NCI-H2227 treated with DMSO at 0.1 percent for 48 hours (cell line): ENCODE results near the gene FAM20C.

Experiments used
- DNase-seq: peaks from one replicate; lab custom pipeline; 2025; lab: John Stamatoyannopoulos, UW

Gene FAM20C

DNA sequence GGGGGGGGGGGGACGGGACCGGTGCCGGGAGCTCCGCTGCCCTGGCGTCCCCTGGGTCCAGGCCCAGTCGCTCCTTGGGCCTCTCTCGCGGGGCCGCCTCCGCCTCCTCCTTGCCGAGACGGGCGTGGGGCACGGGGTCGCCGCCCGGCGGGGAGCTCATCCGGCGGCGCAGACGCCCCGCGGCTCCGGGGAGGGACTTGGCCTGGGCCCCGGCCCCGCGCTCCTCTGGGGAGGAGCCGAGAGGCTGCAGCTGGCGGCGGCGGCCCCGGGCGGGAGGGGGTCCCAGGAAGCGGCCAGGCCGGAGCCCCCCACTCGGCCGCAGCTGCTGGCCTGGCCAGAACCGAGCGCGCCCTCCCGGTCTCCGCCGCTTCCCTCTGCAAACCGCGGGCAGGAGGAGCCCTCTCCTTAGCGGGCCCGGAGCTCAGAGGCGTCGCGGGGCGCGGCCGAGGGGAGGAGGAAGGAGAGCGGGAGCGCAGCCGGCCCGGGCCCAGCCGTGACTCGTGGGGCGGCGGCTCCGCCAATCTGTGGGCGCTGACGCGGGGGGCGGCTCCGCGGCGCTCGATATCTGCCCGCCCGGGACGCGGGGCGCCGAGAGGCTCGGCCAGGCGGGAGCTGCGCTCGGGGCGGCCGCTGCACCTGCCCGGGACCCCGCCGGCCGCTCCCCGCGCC is at the start of gene FAM20C:
TSS of gene FAM20C (plus strand) at position 591 of the 669 bp plus-strand sequence. CDS start 629 bp downstream, outside the sequence.
- DNase-seq, result peak; percentile 43

DNA sequence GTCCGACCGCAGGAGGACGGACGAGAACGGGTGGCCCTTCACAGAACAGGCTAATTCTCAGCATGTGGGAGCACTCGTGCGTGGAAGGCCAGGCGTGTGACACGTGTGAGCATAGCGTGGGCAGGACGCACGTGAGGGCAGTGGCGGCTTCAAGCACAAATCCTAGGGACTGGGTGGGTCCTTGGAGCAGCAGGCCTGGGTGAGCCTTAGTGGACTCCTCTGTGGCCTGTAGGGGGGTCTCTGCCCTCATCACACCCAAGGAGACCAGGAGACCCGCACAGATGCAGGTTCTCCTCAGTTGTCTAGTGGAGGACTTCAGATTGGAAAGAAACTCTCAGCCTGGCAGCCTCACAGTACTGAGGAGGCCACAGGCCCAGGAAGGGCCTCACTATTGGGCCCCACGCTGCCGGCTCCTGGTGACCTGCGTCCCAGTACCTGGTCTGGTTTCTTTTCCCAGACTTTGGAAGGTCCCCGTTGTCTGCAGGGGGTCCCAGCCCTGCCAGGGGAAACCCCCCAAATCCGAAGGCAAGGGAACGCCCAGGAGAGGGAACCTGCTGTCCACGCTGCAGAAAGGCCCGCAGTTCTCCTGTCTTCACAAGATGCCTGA is 49.1 kb upstream of the FAM20C start:
- DNase-seq, result no peak

DNA sequence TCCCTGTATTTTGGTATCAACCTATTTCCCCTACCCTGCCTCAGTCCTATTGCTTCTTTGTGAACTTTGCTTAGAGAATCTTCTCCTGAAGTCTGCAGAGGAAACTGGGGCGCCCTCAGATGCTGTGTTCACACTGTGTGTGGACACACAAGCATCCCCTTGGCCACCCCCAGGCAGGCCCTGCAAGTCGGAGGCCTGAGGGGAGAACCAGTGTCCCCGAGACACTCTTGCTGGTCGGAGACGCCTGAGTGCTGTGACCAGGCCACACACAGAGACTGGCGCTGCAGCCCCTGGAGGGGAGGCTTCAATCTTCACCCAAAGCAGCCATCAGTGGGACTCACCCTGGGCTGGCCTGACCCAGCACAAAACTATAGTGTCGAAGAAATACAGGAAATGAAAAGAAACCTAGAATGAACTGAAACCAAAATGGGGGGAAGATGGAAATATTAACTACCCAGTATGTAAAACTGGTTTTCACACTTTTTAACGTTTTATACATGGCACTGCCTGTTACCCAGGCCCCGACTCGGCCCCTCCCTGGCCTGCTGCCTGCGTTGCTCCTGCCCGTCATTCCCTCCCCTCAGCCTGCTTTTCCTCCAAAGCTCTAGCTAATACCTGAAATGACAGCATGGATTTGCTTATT is 48.4 kb upstream of the FAM20C start:
- no peak for DNase-seq

DNA sequence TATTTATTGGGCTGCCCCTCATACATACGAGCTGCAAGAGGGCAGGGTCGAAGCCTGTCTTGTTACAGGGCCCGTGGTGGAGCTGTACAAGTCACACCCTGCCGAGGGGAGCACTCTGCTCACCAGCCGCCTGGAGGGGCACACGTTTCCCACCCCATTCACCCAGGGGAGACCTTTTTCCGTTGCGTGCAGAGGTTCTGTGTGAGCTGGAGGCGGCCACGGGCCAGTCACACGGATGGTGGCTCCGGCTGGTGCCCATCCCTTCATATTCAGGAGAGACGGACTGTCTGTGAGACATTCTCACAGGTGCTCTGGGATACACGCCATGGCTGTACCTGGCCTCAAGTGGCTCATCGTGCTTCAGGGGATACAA is 47.9 kb upstream of the FAM20C start:
- DNase-seq, result no peak

DNA sequence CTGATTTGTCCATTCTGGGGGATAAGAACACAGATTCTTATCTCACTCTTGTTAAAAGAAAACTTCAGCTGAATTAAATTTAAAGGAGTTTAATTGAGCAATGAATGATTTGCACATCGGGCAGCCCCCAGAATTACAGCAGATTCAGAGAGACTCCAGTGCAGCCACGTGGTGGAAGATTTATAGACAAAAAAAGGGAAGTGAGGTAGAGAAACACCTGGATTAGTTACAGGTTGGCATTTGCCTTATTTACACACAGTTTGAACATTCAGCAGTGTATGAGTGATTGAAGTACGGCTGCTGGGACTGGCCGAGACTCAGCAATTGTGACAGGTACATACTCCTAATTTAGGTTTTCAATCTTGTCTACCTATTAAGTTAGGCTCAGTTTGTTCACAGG is 46.5 kb upstream of the FAM20C start:
- no peak for DNase-seq

DNA sequence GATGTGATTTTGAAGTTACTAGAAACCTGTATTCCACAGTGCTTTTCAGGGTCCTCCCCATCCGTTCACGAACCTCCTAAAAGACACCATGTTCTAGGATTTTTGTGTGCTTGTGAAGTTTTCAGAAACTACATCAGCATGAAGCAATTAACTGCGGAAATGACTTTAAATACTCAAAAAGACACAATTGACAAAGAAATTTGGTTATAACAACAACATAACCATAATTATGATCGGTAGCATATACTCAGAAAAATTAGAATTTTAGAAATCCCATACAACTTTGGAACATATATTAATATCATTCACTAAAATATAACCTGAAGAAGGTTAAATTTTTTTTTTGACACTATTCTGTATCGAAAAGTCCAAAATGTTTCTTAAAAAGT is 43.8 kb upstream of the FAM20C start:
- DNase-seq, result no peak

DNA sequence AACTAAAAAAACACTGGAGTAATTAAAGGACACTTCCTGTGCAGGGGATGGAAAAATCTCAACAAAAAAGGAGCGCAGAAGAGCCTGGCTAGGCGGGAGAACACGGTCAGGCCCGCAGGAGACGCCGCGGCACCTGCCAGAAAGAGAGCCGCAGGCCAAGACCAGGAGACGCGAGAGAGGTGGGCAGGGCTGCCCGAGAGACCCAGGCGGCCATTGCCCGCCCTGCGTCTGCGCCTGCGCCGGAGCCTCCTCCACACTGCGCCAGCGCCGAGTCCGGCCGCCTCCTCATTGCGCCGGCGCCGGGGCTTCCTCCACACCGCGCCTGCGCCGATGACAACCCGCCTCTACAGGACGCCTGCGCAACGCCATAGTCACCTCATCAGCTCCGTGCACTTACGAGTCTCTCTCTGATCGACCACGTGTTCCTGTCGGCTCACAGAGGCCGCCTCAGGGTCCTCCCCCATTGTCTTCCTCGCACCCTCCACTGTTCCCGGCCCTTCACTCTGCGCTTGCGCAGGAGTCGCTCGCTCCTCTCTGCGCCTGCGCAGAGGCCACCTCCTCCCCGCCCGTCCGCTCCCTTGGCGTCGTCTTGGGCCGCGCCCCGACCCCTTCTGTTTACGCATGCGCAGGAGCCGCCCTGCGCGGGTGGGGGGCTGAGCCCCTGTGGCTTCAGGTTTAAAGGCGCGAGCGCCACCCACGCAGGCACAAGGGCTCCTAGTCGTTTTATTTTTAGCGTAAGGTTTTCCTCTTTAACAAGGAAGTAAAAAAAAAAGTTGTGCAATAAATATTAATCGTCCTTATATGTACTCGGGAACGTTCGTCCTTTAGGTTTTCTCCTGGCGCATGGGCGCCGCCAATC is 43.2 kb upstream of the FAM20C start:
- DNase-seq, result peak; percentile 95

DNA sequence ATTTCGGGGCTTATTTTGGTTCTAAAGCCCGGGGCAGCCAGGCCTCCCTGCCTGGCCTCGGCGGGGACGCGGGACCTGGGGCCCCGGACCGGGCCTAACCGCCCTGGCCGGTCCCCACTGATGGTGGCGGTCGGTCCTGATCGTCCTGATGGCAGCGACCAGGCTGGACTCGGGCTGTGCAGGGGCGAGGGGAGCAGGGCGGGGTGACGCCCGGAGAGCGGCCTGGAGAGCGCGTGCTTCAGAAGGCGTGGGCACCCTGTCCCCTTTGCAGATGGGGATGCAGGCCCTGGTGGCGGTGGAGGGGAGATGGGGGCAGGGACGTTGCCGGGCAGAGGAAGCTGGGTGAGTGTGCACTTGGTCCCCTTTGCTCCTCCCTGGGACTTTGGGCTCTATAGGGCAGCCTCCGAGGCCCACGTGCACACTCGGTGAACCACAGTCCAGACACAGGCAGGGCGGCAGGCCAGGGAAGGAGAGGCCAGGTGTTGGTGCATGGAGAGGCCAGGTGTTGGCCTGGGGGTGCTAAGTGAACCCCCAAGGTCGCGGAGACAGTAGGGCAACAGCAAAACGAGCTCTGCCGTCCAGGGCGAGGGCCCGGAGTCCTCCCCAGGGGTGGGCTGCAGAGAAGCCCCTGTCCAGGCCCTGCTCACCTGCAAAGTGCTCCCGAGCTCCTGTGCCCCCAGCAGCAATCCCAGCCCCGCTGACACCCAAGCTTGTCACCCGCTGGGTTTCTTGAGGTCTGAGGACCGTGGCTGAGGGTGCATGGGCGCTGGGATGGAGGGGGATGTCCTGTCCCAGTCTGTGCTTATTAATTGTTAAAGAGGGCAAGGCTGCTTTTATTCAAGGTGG is 42.4 kb upstream of the FAM20C start:
- no peak for DNase-seq

DNA sequence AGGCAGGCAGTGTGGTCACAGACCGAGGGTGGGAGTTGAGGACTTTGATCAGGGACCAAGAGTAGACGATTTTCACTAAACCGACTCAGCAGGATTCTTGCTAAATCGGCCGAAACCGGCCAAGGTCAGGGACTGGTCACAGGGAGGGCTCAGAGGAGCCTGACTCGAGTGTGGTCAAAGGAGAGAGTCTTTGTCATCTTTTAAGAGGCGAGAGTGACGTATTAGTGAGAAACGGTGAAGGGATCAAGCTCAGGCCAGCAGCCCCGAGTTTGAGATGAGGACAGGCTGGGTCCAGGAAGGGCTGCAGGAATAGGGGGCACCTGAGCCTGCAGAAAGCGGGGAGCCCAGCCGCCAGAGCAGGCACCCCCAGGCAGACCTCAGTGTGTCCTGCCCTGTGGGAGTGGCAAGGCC is 41.6 kb upstream of the FAM20C start:
- DNase-seq, result no peak

DNA sequence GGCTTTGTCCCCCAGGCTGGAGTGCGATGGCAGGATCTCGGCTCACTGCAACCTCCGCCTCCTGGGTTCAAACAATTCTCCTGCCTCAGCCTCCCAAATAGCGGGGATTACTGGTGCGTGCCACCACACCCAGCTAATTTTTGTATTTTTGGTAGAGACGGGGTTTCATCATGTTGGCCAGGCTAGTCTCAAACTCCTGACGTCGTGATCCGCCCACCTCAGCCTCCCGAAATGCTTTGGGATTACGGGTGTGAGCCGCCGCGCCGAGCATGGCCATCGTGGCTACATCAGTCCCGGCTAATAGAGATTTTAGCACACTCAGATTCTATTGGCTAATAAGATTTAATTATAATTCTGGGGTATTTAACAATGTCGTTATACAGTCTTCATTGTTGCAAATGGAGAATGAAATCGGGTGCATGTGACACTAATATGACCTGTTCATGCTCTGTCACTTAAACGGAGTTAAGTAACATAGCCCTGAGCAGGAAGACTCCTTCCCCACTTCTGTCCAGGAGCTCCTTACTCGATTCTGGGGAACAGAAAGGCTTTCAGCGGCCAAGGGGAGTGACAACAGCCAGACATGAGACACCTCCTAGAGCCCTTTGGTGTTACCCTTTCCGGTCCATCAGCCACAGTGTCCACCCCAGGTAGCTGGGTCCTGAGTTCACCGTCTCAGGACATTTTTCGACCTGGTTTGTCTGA is 40.9 kb upstream of the FAM20C start:
- DNase-seq, result no peak

DNA sequence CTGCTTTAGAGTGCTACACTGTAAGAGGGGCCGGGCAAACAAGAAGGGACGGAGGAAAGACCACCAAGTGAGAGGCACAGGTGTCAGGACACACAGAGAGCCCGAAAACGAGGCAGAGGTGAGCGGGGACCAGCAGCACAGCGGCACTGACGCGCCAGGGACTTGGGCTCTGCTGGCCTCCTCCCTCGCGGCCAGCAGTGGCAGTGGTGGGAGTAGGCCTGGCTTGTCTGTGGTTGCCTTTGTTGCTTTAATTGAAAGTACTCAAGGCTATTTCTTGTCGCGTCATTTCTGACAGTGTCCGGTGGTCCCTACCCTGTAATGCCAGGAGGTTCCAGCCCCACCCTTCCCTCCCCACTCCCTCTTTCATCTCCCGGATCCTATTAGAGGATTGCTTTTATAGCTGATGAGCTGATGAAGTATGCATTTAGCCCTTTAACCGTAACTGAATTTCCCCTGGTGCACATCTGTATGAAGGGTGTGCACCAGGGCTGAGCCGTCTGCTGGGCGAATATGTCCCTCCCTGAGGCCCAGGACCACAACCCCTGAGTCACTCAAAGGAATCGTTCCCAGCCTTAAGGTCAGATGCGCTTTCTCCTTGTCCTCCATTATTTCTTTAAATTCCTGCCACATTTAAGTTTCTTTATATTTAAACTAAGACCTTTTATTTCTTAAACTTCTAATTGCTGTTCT is 39.5 kb upstream of the FAM20C start:
- no peak for DNase-seq

DNA sequence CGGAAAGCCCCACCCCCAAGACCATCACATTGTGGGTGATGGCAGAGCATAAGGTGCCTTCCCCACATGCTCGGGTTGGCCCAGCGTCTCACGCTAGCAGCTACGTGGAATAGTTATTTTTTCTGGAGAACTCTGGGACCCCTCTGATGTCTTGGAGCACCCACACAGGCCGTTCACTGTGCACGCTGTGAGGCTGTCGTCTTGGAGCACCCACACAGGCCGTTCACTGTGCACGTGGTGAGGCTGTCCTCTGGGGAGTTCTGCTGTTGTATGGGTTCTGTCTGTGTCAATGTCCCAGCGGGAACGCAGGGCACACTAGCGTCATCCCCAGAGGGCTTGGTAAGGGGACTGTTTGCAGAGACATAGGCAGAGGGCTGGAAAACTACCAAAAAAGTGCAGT is 38.8 kb upstream of the FAM20C start:
- no peak for DNase-seq

DNA sequence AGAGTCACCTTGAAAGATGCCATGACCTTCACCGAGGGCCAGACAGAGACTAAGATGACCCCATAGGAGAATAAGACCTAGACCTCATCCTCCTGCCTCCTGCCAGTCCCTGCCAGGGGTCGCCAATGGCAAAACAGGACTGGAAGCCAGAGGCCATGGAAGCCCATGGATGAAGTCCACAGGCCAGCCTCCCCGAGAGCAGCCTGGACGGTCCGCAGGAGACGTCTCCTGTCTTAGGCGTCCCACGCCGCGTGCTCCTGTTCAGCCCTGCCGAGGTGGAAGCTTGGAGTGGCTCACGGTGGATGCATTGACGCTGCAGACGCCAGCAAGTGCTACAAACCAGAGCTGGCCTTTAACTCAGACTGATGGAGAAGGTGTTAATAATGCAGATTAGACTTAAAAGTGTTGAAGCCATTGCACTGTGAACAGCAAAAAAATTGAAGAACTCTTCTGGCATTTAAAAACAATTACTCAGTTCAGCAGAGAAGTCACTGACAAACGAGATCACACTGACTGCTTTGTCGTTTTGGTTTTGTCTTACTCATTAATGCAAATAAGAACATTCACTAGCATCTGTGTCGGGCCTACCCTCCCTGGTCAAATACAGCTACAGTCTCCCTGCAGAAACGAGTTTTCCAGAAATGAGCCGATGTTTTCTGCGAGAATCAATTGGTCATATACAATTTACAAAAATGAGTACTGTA is 38.1 kb upstream of the FAM20C start:
- DNase-seq, result no peak

DNA sequence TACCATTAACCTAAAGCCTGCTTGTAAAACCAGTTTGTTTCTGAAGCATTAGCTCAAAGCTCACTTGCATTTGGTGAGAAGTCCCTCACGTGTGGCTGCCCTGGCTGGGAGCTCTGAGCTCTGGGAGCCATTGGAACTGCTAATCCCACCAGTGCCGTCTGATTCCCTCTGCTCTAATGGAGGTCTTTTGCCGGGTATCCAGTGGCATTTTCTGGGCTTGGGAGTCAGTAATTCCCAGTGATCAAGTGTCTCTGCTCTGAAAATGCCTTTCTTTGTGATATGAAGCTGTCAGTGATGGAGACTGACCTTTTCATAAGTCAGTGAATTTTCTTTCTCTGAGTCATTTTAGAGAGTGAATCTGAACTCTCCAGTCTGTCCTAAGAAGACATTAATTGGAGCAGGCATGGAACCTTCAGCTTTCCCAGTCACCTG is 36.9 kb upstream of the FAM20C start:
- no peak for DNase-seq

DNA sequence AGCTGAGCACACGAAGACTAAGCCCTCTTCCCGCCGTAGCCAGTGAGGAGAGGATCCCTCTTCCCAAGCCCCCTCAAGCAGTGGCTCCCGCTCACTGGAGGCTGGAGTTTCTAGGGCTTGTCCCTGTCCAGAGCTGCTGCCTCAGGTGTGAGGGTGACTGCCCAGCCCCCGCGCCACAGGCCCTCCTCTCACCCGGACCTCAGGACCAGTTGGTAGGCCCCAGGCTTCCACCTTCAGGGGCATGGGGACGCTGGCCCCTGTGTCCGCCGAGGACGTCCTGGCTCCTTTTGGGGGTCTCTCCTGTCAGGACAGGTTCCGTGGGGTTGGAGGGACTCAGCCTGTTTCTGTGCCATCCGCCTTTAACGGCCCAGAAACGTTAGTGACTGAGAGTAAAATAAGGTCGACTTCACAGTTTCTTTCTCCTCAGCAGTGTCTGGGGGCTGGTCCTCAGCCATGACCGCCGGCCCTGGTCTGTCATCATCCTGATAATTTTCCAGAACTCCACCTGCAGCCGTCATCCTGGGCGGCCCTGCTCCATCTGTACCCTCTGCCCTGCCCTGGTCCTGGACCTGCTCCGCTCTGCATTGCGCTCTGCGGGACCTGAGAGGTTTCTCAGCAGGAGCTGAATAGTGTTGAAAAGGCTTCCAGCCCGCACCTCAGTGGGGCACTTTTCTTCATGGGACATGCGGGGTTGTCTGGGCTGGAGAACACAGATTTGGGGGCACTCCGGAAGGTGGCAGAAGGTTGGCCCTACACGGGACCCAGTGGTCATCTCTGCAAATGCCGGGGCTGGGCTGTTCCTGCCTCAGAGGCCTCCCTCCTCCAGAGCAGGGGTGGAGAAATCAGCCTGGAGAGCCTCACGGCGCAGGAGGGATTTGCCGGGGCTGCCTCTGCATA is 36.0 kb upstream of the FAM20C start:
- DNase-seq, result no peak

DNA sequence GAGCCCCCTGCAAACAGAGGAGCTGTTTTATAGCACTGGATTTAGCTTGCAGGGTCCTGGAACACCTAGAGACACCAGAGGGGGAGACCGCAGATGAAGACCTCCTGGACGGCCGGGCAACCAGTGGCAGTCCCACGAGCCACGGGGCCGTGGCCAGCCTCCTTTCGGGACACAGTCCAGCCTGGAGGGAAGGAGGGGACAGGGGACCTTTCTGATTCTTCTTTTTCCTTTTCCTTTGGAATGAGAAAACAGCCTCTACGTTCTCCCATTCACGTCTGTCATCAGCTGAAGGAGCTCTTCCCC is 35.4 kb upstream of the FAM20C start:
- no peak for DNase-seq

DNA sequence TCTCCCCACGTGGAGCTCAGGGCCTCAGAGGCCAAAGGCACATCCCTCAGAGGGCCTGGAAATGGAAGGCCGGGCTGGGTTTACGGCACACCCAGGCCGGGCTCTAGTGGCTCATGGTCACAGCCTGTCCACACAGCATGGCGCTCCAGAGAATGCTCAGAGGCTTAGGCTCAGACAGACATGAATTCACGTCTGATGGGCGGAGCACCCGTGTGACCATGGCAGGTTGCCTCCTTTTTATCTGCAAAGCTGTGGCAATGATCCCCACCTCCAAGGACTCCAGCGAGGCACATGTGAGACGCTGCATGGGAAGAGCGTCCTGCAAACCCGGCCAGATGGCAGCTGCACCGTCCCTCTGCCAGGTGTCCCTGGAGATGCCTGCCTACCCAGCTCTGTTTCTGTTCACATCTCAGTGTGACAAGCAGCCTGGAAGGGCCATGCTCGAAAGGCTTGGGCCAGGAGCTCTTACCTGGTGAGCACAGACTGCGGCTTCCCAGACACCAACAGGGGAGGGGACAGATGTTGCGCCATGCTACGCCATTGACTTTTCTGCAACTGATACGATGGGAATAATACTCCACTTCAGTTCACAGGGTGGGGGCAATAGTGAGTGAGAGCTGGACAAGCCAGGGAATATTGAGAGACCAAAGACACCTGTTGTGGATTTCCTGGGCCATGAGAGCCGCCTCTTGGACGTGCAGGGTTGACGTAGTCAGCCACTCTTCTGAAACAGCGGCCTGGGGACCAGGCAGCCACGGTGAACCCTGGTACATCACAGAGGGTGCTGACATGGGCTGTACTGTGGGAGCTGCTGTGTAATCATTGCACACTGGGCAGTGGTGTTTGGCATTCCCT is 34.4 kb upstream of the FAM20C start:
- no peak for DNase-seq

DNA sequence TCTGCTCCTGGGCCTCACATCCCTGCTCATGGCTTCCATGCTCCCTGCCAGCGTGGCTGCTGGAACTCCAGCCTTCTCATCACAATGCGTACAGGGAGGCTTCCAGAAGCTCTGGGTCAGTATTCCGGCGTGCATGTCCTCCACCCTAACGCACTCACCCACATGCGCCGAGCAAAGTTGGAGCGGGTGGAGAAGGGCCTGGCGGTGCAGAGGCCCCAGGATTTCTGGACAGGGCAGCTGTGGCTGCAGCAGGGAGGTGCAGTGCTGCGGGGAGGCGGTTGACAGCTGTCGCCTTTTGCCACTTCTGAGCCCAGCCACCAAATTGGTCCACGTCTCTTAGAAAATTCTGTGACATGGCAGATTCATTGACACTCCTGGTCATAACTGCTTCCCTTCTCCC is 33.6 kb upstream of the FAM20C start:
- no peak for DNase-seq
